M059J (cell line): ENCODE results near the gene DACT3. TPM values are rescaled to one million over a fixed set of nuclear protein-coding genes. Genes with fewer than 3 reads are reported as not detected.

Experiments
- DNase-seq: peaks from one replicate; pipeline ENCODE4 v3.0.0-alpha.2; 2012; ENCODE audit warnings: low read depth
- total RNA-seq: library from RNA; depleted of rRNA; stranded (reverse); fragments of >200 nt; shearing (Covaris generic); gene quantifications from 2 replicates; pipeline ENCODE4 v1.2.3, GENCODE V29; 2014

DACT3 gene
- total RNA-seq, 1 experiment from 2014 or later = 1.4 TPM

- DNase-seq = no peak
Observed at GRCh38 chr19:46665072-46665471, 4.1 kb upstream of the DACT3 start.

GRCh38 chr19:46661735-46662592 lies 982 bp upstream of the DACT3 start:
- DNase-seq = peak; percentile 88

- no peak for DNase-seq
Observed at GRCh38 chr19:46660551-46661019, 397 bp downstream of the DACT3 start.

GRCh38 chr19:46660008-46660517 lies 919 bp downstream of the DACT3 start:
- no peak for DNase-seq

GRCh38 chr19:46659151-46660007 lies 1.6 kb downstream of the DACT3 start:
- peak; percentile 24 for DNase-seq

- DNase-seq = no peak
Observed at GRCh38 chr19:46656541-46656940, 4.4 kb downstream of the DACT3 start.

GRCh38 chr19:46654621-46655152 lies 6.3 kb downstream of the DACT3 start:
- no peak for DNase-seq

- no peak for DNase-seq
Observed at GRCh38 chr19:46650445-46650844, 10.5 kb downstream of the DACT3 start.

GRCh38 chr19:46648961-46649960 lies 11.7 kb downstream of the DACT3 start:
- DNase-seq = no peak

- DNase-seq = no peak
Observed at GRCh38 chr19:46648060-46648960, 12.7 kb downstream of the DACT3 start.

- no peak for DNase-seq
Observed at GRCh38 chr19:46646402-46646801, 14.6 kb downstream of the DACT3 start.

GRCh38 chr19:46644720-46645119 lies 16.3 kb downstream of the DACT3 start:
- DNase-seq = no peak

- no peak for DNase-seq
Observed at GRCh38 chr19:46640656-46641055, 20.3 kb downstream of the DACT3 start.

GRCh38 chr19:46639358-46640182 lies 21.4 kb downstream of the DACT3 start:
- peak; percentile 68 for DNase-seq

- no peak for DNase-seq
Observed at GRCh38 chr19:46637224-46637623, 23.8 kb downstream of the DACT3 start.

- DNase-seq = no peak
Observed at GRCh38 chr19:46635920-46636761, 24.8 kb downstream of the DACT3 start, which contains the start of gene GNG8. Gene GNG8 (minus strand): TSS chr19:46636202. CDS start chr19:46634682, 1,520 bp downstream.

- DNase-seq = no peak
Observed at GRCh38 chr19:46634656-46635218, 26.2 kb downstream of the DACT3 start.
